ENCODE measurements around the gene FXYD4.
"Not testable (repeated sequence)": the region's sequence is repeated elsewhere in the genome, so short reads cannot be mapped to it uniquely, and the experiment has no call there.

Gene FXYD4
- total RNA-seq = 0 reads per million in 2 experiments

DNA sequence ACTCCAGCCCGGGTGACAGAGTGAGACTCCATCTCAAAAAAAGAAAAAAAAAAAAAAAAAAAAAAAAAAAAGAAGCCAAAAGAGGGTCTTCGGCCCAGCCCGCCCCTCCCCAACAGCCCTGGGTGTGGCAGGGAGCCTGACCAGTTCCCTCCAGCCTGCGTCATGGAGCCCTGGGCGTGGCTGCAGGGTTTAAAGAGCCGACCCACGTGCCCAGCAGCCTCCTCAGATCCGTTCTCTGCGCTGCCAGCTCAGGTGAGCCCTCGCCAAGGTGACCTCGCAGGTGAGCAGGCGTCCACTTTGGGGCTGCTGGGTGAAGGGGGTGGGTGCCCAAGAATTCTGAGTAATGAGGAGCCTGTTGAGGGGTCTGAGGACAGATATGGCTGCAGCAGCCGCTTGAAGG is at the start of gene FXYD4:
TSS of gene FXYD4 (plus strand) at position 219 of the 400 bp plus-strand sequence. CDS start 2,111 bp downstream, outside the sequence.
- DNase-seq (ENCODE audit: low read depth) = no peak

DNA sequence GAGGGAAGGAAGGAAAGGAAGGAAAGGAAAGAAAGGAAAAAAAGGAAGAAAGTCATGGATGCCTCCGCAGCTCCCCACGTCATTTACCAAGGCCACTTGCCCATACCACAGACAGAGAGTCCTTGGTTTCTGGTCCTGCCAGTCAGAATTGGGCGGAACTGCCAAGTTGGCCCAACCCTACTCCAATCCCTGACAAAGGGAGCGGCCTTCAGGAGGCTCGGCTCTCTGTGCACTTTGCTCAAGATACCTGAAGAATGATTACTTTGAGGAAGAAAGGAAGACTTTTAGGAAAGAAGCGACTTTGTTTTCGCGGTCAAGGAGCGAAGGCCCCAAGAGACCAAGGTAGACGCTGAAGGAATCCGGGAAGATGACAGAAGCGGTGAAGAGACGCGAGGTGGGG is 49.1 kb upstream of the FXYD4 start:
- no peak for DNase-seq (ENCODE audit: low read depth)

- peak; percentile 80 for DNase-seq (ENCODE audit: low read depth)
Measured at GRCh38 chr10:43322769-43323168, 48.7 kb upstream of the FXYD4 start.

DNA sequence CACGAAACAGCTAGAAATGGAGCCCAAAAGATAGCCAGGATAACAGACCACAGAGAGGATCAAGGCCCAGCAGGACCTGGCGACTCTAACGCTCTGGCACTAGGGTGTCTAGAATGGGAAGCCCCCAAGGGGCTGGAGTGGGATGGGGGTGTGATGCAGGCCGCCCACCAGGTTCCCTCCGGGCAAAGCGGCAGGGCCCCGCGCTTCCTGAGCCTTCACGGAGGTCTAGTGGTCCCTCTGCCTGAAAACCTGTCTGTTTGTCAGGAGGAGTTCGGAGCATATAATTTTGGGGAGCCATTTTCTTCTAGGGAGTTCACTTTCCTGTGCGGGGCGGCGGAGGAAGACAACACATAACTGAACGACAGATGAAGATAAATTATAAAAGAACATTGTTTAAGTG is 48.2 kb upstream of the FXYD4 start:
- no peak for DNase-seq (ENCODE audit: low read depth)

DNA sequence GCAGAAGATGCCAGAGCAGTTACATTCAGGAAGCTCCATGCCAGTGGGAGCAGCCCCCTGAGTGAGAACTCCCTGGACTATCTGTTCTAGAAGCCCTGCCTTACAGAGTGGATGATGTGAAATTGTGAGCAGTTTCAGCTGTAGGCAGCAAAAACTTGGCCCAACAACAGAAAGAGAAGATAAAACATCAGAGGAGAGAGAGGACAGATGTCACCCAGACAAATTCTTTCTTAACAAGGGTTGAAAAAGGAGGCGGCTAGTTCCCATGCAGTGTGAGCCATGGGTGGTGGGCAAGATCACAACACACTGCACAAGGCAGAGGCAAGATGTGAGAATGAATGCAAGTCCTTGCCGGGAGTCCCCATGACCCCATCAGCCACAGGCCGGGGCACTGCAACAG is 46.6 kb upstream of the FXYD4 start:
- DNase-seq (ENCODE audit: low read depth) = no peak

DNA sequence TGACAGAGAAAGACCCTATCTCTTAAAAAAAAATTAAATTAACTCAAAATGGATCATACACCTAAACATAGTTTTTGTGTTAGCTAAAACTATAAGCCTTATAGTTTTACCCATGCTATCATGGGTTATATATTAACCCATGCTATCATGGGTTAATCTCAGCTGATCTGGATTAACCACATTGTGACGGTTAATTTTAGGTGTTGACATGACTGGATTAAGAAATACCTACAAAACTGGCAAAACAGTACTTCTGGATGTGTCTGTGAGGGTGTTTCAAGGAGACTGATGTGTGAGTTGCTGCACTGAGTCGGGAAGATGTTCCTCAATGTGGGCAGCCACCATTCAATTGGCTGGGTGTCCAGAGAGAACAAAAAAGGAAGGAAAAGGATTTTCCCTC is 44.3 kb upstream of the FXYD4 start:
- no peak for DNase-seq (ENCODE audit: low read depth)

GRCh38 chr10:43327986-43328385 is 43.5 kb upstream of the FXYD4 start:
- DNase-seq (ENCODE audit: low read depth) = no peak

DNA sequence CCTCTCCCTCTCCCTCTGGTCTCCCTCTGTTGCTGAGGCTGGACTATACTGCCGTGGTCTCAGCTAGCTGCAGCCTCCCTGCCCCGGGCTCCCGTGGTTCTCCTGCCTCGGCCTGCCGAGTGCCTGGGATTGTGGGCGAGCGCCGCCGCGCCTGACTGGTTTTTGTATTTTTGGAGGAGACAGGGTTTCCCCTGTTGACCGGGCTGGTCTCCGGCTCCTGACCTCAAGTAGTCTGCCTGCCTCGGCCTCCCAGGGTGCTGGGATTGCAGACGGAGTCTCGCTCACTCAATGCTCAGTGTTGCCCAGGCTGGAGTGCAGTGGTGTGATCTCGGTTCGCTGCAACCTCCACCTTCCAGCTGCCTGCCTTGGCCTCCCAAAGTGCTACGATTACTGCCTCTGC is 42.6 kb upstream of the FXYD4 start:
- not testable (repeated sequence) for DNase-seq (ENCODE audit: low read depth)

GRCh38 chr10:43329246-43329885 is 42.1 kb upstream of the FXYD4 start:
- DNase-seq (ENCODE audit: low read depth) = not testable (repeated sequence)

DNA sequence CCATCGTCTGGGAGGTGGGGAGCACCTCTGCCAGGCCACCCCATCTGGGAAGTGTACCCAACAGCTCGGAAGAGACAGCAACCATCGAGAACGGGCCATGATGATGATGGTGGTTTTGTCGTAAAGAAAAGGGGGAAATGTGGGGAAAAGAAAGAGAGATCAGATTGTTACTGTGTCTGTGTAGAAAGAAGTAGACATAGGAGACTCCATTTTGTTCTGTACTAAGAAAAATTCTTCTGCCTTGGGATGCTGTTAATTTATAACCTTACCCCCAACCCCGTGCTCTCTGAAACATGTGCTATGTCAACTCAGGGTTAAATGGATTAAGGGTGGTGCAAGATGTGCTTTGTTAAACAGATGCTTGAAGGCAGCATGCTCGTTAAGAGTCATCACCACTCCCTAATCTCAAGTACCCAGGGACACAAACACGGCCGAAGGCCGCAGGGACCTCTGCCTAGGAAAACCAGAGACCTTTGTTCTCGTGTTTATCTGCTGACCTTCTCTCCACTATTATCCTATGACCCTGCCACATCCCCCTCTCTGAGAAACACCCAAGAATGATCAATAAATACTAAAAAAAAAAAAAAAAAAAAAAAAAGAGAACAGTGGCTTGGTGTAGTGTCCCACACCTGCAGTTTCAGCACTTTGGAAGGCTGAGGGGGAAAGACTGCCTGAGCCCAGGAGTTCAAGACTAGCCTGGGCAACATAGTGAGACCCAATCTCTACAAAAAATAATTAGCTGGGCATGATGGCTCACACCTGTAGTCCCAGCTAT is 41.2 kb upstream of the FXYD4 start:
- not testable (repeated sequence) for DNase-seq (ENCODE audit: low read depth)

DNA sequence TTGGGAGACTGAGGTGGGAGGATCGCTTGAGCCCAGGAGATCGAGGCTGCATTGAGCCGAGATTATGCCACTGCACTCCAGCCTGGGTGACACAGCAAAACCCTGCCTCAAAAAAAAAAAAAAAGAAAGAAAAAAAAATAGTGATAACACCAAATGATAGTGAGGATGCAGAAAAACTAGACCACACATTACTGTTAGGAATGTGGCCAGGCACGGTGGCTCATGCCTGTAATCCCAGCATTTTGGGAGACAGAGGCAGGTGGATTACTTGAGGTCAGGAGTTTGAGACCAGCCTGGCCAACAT is 40.7 kb upstream of the FXYD4 start:
- not testable (repeated sequence) for DNase-seq (ENCODE audit: low read depth)

DNA sequence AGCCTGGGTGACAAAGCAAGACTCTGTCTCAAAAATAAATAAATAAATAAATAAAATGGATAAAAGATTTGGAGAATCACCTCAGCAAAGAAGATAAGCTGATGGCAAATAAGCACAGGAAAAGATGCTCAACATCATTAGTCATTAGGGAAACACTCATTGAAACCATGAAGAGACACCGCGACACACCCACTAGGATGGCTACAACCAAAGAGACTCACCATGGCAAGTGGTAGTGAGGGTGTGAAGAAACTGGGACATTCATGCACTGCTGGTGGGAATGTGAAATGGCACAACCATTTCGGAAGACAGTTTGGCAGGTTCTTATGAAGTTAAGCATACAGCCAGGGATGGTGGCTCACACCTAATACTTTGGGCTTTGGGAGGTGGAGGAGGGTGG is 37.8 kb upstream of the FXYD4 start:
- DNase-seq (ENCODE audit: low read depth) = no peak

- no peak for DNase-seq (ENCODE audit: low read depth)
Measured at GRCh38 chr10:43336061-43336460, 35.4 kb upstream of the FXYD4 start.

GRCh38 chr10:43336641-43337318 is 34.7 kb upstream of the FXYD4 start:
- no peak for DNase-seq (ENCODE audit: low read depth)

- DNase-seq (ENCODE audit: low read depth) = not testable (repeated sequence)
Measured at GRCh38 chr10:43337536-43337935, 33.9 kb upstream of the FXYD4 start.

DNA sequence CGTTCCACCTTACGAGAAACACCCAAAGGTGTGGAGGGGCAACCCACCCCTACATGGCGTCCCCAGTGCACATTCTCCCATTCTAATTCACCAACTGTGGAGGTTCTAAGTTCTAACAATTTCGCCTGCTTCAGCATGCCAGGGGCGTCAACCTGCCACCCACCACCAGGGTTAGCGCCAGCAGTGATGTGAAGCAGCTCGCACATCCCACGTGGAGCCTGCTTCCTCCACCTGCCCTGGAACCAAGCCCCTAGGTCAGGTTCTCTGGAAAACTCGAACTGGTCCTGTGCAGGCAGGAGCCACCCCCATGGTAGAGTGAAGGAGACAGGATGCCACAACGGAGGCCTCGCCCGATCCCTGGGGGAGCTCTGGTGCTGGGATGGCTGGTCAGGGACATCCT is 33.3 kb upstream of the FXYD4 start:
- no peak for DNase-seq (ENCODE audit: low read depth)

GRCh38 chr10:43339136-43339535 is 32.3 kb upstream of the FXYD4 start:
- no peak for DNase-seq (ENCODE audit: low read depth)

GRCh38 chr10:43340101-43340500 is 31.3 kb upstream of the FXYD4 start:
- DNase-seq (ENCODE audit: low read depth) = no peak

DNA sequence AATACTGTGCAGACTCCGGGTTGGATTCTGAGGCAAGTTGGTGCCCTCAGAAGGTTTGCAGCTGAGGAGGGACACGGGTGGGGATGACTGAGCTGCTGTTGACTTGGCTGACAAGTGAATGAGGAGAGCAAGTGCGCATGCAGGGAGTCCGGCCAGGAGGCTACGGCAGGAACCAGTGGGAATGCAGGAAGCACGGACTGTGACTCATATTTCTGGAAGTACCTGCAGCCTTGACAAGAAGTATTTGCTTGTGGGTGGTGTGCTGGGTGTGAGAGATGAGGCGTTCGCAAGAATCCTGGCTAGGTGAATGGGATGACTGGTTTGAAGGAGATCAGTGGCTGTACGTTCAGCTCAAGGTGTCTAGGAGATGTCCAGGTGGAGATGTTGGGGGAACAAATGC is 30.8 kb upstream of the FXYD4 start:
- no peak for DNase-seq (ENCODE audit: low read depth)

GRCh38 chr10:43341450-43341849 is 30.0 kb upstream of the FXYD4 start:
- DNase-seq (ENCODE audit: low read depth) = no peak

DNA sequence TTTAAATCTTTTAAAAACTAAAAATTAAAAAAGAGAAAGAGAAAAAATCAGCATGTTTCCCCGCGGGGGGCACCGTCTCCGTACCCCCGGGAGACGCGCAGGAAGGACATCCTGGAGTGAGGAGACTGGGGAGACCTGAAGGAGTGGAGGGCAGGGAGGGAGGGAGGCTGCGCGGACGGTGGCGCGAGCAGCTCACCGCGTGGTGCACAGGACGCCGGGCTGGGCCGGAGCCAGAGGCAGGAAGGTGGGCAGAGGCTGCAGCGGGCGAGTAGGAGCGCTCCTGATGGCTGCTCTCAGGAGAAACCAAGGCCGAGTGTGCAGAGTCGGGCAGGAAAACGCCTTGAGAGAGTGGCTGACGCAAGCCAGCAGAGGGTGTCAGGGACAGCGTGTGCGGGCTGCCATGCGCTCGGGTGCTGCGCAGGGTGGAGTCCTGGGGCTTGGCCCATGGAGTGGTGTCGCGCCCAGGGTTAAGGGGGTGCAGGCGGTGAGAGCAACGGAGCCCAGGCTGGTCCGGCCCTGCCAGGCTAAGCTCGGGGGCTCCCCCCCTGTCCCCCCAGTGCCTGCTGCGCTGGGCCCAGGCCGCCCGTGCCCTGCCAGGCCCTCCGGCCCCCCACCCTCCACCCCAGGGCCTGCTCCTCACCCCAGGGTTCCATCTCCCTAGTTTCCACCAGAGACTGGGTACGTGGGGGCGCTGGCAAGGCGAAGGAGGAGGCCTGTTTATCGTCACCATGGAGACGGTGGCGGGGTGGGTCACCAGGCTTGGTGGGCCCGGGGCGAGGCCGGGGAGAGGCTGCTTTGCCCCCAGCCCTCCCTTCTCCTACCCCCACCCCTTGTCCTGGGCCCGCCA is 28.9 kb upstream of the FXYD4 start:
- DNase-seq (ENCODE audit: low read depth) = no peak

DNA sequence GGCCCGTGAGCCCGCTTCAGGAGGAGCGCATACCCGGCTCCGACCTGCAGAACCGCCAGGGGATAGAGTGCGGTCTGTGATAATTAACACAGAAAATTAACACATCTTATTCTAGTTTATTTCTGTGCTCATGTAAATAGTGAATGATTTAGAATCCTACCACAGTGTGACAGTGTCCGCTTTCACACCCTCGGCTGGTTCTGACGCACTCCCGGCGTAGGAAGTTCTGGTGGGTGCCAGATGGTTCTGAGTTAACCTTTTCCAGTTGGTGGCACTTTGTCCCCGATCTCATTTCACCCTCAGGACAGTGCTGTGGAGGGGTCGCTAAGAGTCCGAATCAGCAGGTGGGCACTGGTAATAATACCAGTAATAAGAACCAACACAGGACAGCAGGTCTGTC is 28.3 kb upstream of the FXYD4 start:
- DNase-seq (ENCODE audit: low read depth) = no peak
